GM18519 (cell line): ENCODE results near the gene ADAMTSL3.
"Not testable (repeated sequence)": the region's sequence is repeated elsewhere in the genome, so short reads cannot be mapped to it uniquely, and the experiment has no call there.

Experiments used
- ATAC-seq: cut with Tn5 transposase; IDR thresholded peaks from one replicate; pipeline ENCODE4 v1.9.1; 2021; ENCODE audit warnings: mild to moderate bottlenecking, moderate library complexity; ENCODE audit not compliant: unreplicated experiment, low FRiP score

Gene ADAMTSL3

GRCh38 chr15:83993591-83993990 lies 339.7 kb downstream of the ADAMTSL3 start:
- no peak for ATAC-seq

GRCh38 chr15:83998486-83998885 lies 344.6 kb downstream of the ADAMTSL3 start:
- ATAC-seq: no peak

- ATAC-seq: no peak
Measured at GRCh38 chr15:83999396-84000135, 345.6 kb downstream of the ADAMTSL3 start.

- ATAC-seq: no peak
Measured at GRCh38 chr15:84001037-84001436, 347.1 kb downstream of the ADAMTSL3 start.

- no peak for ATAC-seq
Measured at GRCh38 chr15:84001655-84002054, 347.7 kb downstream of the ADAMTSL3 start.

- no peak for ATAC-seq
Measured at GRCh38 chr15:84003791-84004503, 350.0 kb downstream of the ADAMTSL3 start.

GRCh38 chr15:84006421-84006820 lies 352.5 kb downstream of the ADAMTSL3 start:
- ATAC-seq: no peak

- ATAC-seq: no peak
Measured at GRCh38 chr15:84009616-84010015, 355.7 kb downstream of the ADAMTSL3 start.

GRCh38 chr15:84010246-84010645 lies 356.3 kb downstream of the ADAMTSL3 start:
- no peak for ATAC-seq

GRCh38 chr15:84016371-84016770 lies 362.4 kb downstream of the ADAMTSL3 start:
- ATAC-seq: no peak

GRCh38 chr15:84022516-84022915 lies 368.6 kb downstream of the ADAMTSL3 start:
- no peak for ATAC-seq

- ATAC-seq: no peak
Measured at GRCh38 chr15:84023636-84024035, 369.7 kb downstream of the ADAMTSL3 start.

GRCh38 chr15:84033793-84034553 lies 380.1 kb downstream of the ADAMTSL3 start:
- ATAC-seq: no peak

- ATAC-seq: no peak
Measured at GRCh38 chr15:84034578-84035398, 380.9 kb downstream of the ADAMTSL3 start.

- no peak for ATAC-seq
Measured at GRCh38 chr15:84035399-84035766, 381.5 kb downstream of the ADAMTSL3 start.

GRCh38 chr15:84037301-84037700 lies 383.4 kb downstream of the ADAMTSL3 start:
- no peak for ATAC-seq

- ATAC-seq: not testable (repeated sequence)
Measured at GRCh38 chr15:84042434-84043056, 388.6 kb downstream of the ADAMTSL3 start.

- ATAC-seq: no peak
Measured at GRCh38 chr15:84046064-84046637, 392.2 kb downstream of the ADAMTSL3 start.

- ATAC-seq: not testable (repeated sequence)
Measured at GRCh38 chr15:84049480-84049879, 395.6 kb downstream of the ADAMTSL3 start.

- no peak for ATAC-seq
Measured at GRCh38 chr15:84050076-84050475, 396.2 kb downstream of the ADAMTSL3 start.
